NOMO-1 treated with DMSO at 0.1 percent for 48 hours (cell line): ENCODE data around the gene ACP7.

Source experiments
- DNase-seq: peaks from one replicate; lab custom pipeline; 2025; ENCODE audit not compliant: unreplicated experiment; lab: John Stamatoyannopoulos, UW

Gene ACP7

DNA sequence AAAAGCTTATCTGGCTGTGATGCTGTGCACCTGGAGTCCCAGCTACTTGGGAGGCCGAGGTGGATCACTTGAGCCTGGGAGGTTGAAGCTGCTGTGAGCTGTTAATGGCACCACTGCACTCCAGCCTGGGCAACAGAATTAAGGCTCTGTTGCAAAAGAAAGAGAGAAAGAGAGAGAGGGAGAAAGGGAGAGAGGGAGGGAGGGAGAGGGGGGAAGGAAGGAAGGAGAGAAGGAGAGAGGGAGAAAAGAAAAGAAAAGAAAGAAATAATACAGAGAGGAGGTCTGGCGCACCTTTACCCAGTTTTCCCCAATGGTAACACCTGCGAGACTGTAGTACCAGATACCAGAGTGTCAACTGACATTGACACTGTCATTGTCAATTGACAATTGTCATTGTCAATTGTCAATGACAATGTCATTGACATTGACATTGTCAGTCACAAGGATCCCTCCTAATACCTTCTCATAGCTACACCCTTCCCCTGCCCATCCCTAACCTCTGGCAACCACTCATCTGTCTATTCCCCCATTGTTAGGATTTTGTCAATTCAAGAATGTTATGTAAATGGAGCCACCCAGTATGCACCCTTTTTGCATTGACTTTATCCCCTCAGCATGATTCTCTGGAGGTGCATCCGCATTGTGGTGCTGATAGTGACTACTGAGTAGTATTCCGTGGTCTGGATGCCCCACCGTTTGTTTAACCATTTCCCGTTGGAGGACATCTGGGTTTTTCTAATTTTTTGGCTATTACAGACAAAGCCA, 62.7 kb downstream of the ACP7 start:
- DNase-seq = no peak

DNA sequence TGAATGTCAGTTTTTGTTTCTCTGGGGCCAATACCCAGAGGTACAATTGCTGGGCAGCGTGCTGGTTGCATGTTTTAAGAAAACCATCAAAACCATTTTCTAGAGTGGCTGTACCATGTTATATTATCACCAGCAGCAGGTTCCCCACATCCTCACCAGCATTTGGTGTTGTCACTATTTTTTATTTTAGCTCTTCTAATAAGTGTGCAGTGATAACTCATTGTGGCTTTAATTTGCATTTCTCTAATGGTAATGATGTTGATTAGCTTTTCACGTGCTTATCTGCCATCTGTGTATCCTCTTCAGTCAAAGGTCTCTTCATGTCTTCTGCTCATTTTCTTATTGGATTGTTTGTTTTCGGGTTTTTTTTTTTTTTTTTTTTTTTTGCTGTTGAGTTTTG, 63.3 kb downstream of the ACP7 start:
- no peak for DNase-seq

DNA sequence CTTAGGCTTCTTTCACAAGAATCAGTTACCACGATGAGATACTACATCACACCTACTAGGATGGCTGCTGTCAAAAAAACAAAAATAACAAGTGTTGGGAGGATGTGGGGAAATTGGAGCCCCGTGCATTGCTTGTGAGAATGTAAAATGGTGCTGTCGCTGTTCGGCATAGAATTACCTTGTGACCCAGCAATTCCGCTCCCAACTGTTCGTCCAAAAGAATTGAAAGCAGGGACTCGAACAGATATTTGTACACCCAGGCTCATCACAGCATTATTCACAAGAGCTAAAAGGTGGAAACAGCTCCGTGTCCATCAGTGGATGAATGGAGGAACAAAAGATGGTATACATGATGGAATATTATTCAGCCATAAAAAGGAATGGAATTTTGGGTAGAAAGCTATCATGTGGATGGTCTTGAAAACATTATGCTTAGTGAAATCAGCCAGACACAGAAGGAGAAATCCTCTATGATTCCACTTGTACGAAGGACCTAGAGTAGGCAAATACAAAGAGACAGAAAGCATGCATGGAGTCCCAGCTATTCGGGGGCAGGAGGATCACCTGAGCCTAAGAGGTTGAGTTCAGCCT, 64.9 kb downstream of the ACP7 start:
- DNase-seq = no peak

DNA sequence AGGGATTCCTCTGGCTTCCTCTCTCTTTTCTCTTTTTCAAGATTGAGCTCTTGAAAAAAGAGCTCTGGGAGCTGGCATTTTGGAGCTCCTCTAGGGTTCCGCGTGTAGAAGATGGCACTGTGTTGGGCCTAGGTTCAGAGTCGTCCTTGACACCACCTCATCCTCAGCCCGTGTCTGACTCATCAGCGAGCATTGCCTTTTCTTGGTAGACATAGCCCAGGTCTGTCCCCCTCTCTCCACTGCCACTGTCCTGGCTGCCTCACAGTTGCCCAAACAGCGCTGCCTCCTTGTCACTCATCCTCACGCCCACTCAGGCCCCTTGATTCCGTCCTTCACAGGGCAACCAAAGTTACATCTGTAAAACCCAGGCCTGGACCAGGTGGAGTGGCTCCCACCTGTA, 66.1 kb downstream of the ACP7 start:
- DNase-seq = no peak

DNA sequence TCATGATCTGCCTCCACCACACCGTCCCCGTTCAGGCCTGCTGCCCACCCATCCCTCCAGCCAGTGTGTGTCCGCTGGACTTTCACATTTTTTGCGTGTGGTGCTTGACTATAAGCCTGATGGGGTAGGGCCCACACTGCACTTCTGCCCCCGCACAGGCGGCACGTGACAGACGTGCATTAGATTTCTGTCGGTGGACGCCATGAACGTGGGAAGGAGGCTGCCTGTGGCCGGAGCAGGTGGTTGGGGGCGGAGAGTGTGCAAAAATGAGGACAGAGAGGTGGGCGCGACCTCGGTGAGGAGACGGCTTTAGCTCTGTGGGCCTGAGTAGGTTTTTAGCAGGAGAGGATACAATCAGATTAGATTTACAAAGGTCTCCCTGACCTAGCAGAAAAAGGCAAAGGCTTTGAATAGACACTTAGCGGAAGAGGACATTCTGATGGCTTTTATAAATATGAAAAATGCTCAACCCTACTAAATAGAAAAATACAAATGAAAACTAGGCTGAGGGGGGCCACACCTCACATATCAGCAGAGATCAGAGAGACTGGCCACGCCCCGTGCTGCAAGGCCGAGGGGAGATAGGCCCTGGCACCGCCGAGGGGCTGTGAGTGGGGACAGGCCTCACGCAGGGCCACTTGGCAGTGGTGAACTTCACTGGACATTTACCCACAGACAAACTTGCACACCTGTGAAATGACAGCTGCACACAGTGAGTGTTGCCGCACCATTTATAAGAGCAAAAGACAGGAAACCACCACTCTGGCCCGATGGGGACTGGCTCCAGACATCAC, 66.8 kb downstream of the ACP7 start:
- DNase-seq = no peak

DNA sequence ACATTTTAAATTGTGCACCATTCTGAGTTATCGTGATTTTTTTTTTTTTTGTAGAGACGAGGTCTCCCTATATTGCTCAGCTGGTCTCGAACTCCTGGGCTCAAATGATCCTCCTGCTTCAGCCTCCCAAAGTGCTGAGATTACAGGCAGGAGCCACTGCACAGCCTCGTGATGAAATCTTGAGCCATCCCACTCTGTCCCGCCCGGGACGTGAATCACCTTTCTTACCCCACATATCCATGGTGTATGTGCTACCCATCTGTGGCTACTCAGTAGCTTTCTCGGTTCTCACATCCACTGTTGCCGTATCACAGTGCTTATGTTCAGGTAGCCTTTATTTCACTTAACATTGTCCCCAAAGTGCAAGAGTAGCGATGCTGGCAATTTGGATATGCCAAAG, 67.9 kb downstream of the ACP7 start:
- no peak for DNase-seq

DNA sequence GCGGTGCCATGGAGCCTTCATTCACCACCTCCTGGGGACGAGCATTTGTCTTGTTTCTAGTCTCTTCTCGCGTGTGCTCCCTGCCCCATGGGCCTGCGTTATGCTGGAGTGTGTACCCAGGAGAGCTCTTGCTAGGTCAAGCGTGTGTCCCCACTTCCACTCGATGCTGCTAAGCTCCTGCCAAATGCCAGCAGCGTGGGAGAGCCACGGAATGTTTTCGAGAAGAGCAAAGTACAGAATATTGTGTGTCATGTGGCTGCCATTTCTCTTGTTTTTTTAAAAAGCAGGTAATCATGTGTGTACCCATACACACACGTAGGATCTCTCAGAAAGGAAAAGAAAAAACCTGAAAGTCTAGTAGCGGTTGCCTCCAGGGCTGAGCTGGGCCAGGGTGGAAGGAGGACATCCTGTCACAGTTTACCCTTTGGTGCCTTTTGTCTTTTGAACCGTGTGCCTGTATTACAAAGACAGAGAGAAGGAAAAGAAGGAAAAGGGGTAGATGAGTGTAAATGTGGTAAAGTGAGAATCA, 70.0 kb downstream of the ACP7 start:
- DNase-seq = no peak

DNA sequence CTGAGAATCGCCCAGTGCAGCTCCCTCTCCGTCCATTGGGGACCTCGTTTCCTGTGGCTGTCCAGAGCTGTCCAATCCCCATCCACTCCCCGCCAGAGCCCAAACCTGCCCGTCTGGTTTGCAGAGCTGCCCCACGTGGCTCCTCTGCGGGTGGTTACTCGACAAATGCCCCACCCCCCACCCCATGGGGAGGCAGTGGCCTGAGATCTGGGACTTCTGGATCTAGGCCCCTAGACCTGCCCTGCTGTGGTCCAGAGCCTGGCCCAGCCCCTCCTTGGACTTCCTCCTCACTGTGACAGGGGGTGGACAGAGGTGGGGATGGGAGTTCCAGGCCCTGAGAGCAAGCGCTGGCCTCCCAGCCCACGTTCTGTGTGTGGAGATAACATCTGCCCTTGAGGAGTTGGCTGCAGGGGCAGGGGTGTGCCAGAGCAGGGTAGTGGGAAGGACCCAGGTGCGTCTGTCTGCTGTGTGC, 70.5 kb downstream of the ACP7 start:
- no peak for DNase-seq

DNA sequence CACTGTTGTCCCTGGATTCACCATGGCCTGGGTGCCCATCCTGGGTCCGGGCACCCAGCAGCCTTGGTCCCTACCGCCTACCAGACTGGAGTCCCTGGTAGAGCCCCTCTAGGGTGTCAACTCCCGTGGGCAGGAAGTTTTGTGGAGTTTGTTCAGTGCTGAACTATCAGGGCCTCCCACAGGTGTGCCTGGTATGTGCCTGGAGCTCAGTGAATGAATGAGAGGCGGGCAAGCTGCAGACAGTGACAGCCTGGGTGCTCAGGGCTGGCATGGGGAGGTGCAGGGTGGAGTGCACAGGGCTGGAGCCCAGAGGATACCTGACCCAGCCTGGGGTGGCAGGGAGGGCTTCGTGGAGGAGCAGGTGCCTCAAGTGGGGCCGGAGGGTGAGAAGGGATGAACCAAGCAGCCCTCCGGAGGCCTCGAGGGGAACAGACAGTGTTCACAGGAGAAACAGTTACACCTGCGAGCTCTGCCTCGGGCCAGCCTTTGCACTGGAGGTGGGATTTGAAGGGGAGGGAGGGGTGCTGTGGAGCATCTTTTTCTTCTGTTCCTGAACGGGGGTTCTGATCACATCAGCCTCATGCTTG, 71.0 kb downstream of the ACP7 start:
- no peak for DNase-seq

DNA sequence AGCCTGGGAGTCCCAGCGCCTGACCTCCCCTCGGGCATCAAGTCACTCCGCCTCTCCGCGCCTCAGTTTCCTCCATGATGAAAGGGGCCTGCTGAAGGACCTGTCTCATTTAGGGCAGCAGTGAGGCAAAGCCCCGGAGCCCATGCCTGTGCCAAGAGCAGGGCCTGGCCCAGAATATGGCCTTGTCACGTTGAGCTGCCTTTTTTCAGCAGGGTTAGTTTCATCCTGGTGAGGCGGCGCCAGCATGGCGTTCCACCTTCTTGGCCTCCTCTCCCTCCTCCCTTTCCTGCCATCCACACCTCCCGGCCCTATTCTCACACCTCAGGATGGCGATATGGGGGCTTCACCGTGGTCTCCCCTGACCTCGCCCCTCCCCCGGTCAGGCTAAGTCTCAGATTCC, 71.6 kb downstream of the ACP7 start:
- no peak for DNase-seq

DNA sequence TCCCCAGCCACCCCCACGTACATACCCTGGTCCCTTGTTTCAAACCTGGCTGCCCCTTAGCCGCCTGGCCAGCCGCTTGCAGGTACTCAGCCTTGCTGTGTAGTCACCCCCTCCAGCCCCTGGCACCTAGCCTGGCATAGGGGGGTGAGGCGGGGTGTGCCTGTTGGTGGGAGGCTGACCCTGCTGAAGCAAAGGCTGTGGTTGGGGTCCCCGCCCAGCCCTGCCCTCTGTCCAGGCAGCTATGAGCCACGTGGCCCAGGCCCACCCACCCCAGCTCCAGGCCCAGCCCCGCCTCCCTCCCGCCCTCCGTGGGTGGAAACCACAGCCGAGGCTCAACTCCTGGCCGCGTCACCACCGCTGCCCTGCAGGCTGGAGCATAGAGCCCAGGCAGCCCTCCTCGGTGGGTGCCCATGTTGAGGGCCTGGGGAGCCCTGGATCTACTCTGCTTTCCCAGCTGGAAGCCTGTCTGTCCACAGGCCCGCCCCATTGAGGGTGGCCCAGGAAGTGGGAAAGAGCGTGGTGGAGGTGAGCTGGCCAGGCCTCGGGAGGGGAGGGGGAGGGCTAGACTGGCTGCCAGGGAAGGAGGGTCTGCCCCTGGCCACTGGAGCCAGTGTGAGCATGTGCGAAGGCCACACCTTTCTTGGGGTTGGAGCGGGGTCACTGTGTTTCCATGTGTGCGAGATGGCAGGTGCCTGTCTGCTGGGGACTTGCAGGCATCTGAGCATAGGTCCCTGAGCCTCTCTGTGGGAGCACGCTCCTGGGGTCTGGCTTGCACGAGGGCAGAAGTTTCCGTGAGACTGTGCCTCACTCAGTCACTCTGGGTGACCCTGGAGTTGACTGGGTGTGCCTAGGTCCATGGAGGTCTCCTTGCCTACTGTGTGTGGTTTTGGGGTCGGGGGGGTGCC, 72.4 kb downstream of the ACP7 start:
- no peak for DNase-seq

DNA sequence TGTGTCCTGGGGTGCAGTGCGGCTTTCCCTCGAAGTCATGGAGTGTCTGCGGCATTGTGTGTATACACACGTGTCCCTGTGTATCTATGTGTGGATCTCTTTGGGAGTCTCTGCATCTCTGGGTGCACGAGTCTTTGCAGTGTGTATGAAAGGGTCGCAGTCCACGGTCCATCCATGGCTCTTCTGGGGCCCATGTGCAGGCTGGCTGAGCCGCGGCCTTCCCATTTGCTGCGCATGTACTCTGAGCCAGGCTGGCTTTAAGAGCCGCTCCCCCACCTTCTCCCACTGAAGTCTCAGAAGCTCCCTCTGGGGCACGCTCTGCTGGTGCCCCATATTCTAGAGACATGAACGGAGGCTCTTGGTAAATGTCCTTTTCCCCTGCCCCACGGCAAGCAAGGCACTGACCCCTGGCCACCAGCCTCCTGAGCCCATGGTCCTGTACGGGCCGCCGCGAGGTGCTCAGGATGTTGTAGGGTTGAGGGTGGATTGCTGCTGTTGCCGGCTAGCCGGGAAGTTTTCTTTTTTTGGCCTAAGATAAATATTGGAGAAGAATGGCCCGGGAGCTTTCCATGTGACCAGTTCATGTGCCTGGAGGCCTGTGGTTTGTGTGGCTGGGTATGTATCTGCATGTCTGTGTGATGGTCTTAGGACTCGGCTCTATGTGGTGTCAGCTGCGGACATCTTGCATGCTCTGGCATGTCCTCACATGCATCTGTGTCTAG, 73.3 kb downstream of the ACP7 start:
- DNase-seq = no peak

DNA sequence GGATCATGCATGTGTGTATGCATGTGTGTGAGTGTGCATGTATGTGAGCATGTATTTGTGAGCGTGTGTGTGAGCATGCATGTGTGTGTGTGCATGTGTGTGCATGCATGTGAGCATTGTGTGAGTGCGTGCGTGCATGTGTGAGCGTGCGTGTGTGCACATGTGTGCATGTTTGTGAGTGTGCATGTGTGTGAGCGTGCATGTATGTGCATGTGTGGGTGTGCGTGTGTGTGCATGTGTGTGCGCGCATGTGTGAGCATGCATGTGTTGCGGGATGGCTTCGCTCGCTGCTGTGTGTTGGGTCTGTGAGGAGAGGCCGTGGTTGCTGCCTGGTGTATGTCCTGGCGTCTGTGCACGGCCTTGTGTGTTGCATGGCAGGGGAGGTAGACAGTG, 73.8 kb downstream of the ACP7 start:
- no peak for DNase-seq

DNA sequence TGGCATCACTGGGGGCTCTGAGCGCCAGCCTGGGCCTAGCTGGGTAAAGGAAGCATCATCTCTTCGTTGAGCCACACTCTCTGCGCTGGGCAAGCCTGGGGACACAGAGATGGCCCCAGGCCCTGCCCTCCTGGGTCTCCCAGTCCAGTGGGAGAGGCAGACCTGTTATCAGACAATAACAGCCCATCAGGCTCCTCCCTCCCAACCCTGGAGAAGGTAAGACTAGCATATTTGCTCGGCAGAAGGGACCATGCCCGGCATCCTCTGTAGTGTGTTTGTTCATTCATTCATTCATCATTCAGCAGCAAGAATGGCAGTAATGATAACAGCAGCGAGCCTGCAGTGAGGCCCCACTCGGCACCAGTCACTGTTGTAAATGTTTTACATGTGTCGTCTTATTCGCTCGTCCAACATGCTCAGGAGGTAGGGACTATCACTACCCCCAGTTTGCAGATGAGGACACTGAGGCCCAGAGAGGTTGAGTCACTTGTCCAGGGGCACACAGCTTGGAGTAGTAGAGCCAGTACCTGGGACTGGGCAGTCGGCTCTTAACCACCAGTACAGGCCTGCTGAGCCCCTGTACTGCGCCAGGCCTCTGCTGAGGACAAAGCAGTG, 74.6 kb downstream of the ACP7 start:
- no peak for DNase-seq

DNA sequence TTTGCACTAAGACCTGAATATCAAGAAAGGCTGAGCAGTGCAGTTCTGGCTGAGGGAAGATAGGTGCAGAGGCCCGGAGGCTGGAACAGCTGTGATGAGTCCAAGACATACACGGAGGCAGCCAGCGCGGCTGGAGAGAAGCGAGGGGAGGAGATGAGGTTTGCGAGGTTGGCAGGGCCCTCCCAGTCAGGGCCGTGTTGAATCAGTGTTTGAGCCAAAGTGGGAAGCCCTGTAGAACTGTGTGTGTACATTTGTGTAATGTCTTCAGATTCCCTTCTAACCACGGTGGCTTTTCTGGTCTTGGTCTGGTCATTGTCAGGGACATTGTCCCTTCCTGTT, 76.3 kb downstream of the ACP7 start:
- no peak for DNase-seq
